Colonic mucosa (tissue), 4 donors: ENCODE data around the gene SEZ6L2. TPM values are rescaled to one million over a fixed set of nuclear protein-coding genes. Genes with fewer than 3 reads are reported as not detected.
"Not testable (repeated sequence)": the region's sequence is repeated elsewhere in the genome, so short reads cannot be mapped to it uniquely, and the experiment has no call there.

Experiments
- DNase-seq: peaks from one replicate; pipeline ENCODE4 v3.0.0-alpha.2; 2020
- H3K27ac ChIP-seq: fragments of 200-600 bp; one replicate; pipeline ENCODE4 v1.8.0; 2021
- H3K27me3 ChIP-seq: fragments of 200-600 bp; one replicate; pipeline ENCODE4 v1.8.0; 2021
- H3K36me3 ChIP-seq: fragments of 200-600 bp; one replicate; pipeline ENCODE4 v1.8.0; 2021
- H3K4me1 ChIP-seq: fragments of 200-600 bp; one replicate; pipeline ENCODE4 v1.8.0; 2021; ENCODE audit warnings: mild to moderate bottlenecking
- H3K4me3 ChIP-seq: fragments of 200-600 bp; one replicate; pipeline ENCODE4 v1.8.0; 2021
- H3K9ac ChIP-seq, 2 donors: one replicate each; pipeline ENCODE4 v1.7.0; 2013; ENCODE audit warnings: control low read depth in 2 of 2, low read depth in 2 of 2, low read length in 2 of 2
- H3K9me3 ChIP-seq: fragments of 200-600 bp; one replicate; pipeline ENCODE4 v1.8.0; 2021
- CTCF ChIP-seq: fragments of 200-600 bp; IDR thresholded peaks from one replicate; pipeline ENCODE4 v1.8.0; 2022; ENCODE audit warnings: antibody characterized with exemption, mild to moderate bottlenecking
- intact Hi-C: fragments of 100-400 bp; cut with DNase I; formaldehyde crosslinking; loops from one replicate; pipeline ENCODE4 v1.14.1; 2022
- total RNA-seq, 2 donors: library from RNA; stranded (reverse); fragmentation: NEBNext Ultra II Directional in 1 of 2; extraction: Animal tissue kit (Norgen Biotek cat#: 25700) in 1 of 2; gene quantifications; one replicate each; pipeline ENCODE4 v1.2.1, GENCODE V29; 2021
- donor health status: healthy.
- donor health status: DM: no; HTN: no; CAD: no.
- donor health status: DM: no; HTN: no; CAD: no.

The SEZ6L2 gene
- total RNA-seq = 10 to 100 TPM; 11.2 to 12.1 TPM

- peak; percentile 89 for DNase-seq
- no peaks in the 10 kb centered on the region for H3K27me3 ChIP-seq
- peak; percentile 15 for TF ChIP-seq CTCF
- H3K9me3 ChIP-seq = no peaks in the 10 kb centered on the region
- H3K4me3 ChIP-seq = peak within 1 kb of the TSS; percentile 69
- H3K4me1 ChIP-seq = peaks cover 5% of the 10 kb centered on the region
- H3K9ac ChIP-seq = peak within 1 kb of the TSS; percentile 24 to 58
- intact Hi-C loops = no loop called here
- peak within 1 kb of the TSS; percentile 68 for H3K27ac ChIP-seq
- H3K36me3 ChIP-seq = no peaks in the 10 kb centered on the region
Observed at GRCh38 chr16:29899516-29900101, at the start of gene SEZ6L2. TSS of gene SEZ6L2 (minus strand) at chr16:29899550. CDS start at chr16:29899019, 531 bp downstream.

GRCh38 chr16:29947897-29948296 lies 48.5 kb upstream of the SEZ6L2 start:
- intact Hi-C loops = no loop called here
- no peaks in the 10 kb centered on the region for H3K9me3 ChIP-seq

GRCh38 chr16:29943846-29944799 lies 44.8 kb upstream of the SEZ6L2 start:
- Histone ChIP-seq H3K9ac (peak overlapping the region in 1 of 2 donors; percentile 54), H3K27me3 (no peaks in the 10 kb centered on the region), H3K36me3 (no peaks in the 10 kb centered on the region), H3K4me3 (no peak overlapping the region), H3K4me1 (peaks cover 6% of the 10 kb centered on the region), H3K27ac (peak overlapping the region; percentile 95), H3K9me3 (no peaks in the 10 kb centered on the region)
- TF ChIP-seq CTCF = no peak
- intact Hi-C loops = no loop called here
- DNase-seq = peak; percentile 84

More at GRCh38 chr16:29947897-29948296, 48.5 kb upstream of the SEZ6L2 start:
- Histone ChIP-seq H3K4me1 (peaks cover 6% of the 10 kb centered on the region), H3K4me3 (no peak overlapping the region), H3K36me3 (no peaks in the 10 kb centered on the region), H3K27me3 (no peaks in the 10 kb centered on the region), H3K9ac (no peak overlapping the region), H3K27ac (no peak overlapping the region)
- no peak for TF ChIP-seq CTCF
- DNase-seq = no peak

- no peaks in the 10 kb centered on the region for H3K9me3 ChIP-seq
- no peaks in the 10 kb centered on the region for H3K36me3 ChIP-seq
- no peak for TF ChIP-seq CTCF
- H3K27ac ChIP-seq = no peak overlapping the region
- H3K4me1 ChIP-seq = peaks cover 6% of the 10 kb centered on the region
- no peak overlapping the region for H3K9ac ChIP-seq
- intact Hi-C loops = no loop called here
- no peak overlapping the region for H3K4me3 ChIP-seq
- no peak for DNase-seq
- no peaks in the 10 kb centered on the region for H3K27me3 ChIP-seq
Observed at GRCh38 chr16:29940656-29941055, 41.3 kb upstream of the SEZ6L2 start.

GRCh38 chr16:29931750-29932149 lies 32.4 kb upstream of the SEZ6L2 start:
- H3K36me3 ChIP-seq, H3K9ac ChIP-seq, H3K27ac ChIP-seq, H3K9me3 ChIP-seq, H3K27me3 ChIP-seq, H3K4me1 ChIP-seq, intact Hi-C loops, DNase-seq, H3K4me3 ChIP-seq: not testable (repeated sequence)
